Fibroblast of mammary gland (primary cell): Measurements from ENCODE around the gene WDR64.

ENCODE experiments used
- DNase-seq: peaks from one replicate; pipeline ENCODE4 v3.0.0-alpha.2; 2010; ENCODE audit warnings: low read depth
- H3K4me3 ChIP-seq: 2 replicates; pipeline ENCODE4 v1.5.1; 2011; ENCODE audit warnings: low read depth, mild to moderate bottlenecking, low read length, moderate library complexity; ENCODE audit not compliant: control insufficient read depth
- CTCF ChIP-seq: conservative IDR thresholded peaks from 2 replicates; pipeline ENCODE4 v1.5.1; 2011; ENCODE audit warnings: low read depth, low read length, inconsistent platforms; ENCODE audit not compliant: control insufficient read depth, insufficient read depth

The WDR64 gene

GRCh38 chr1:241682921-241683320 lies 30.8 kb downstream of the WDR64 start:
- no peak for DNase-seq
- no peak for TF ChIP-seq CTCF
- H3K4me3 ChIP-seq, result no peak overlapping the region

GRCh38 chr1:241684108-241684507 lies 32.0 kb downstream of the WDR64 start:
- H3K4me3 ChIP-seq, result no peak overlapping the region
- no peak for DNase-seq
- TF ChIP-seq CTCF, result no peak

- TF ChIP-seq CTCF, result no peak
- DNase-seq, result peak; percentile 84
- no peak overlapping the region for H3K4me3 ChIP-seq
Measured at GRCh38 chr1:241688940-241689368, 36.9 kb downstream of the WDR64 start.

- TF ChIP-seq CTCF, result no peak
- no peak overlapping the region for H3K4me3 ChIP-seq
- no peak for DNase-seq
Measured at GRCh38 chr1:241695246-241696171, 43.4 kb downstream of the WDR64 start.

- TF ChIP-seq CTCF, result no peak
- no peak for DNase-seq
- H3K4me3 ChIP-seq, result no peak overlapping the region
Measured at GRCh38 chr1:241696172-241696814, 44.2 kb downstream of the WDR64 start.

- TF ChIP-seq CTCF, result no peak
- no peak for DNase-seq
- H3K4me3 ChIP-seq, result no peak overlapping the region
Measured at GRCh38 chr1:241696815-241697639, 44.9 kb downstream of the WDR64 start.
